GM20000 (cell line): ENCODE results near the gene COL23A1.

Experiments used
- DNase-seq: peaks from one replicate; pipeline ENCODE4 v3.0.0; 2012; ENCODE audit warnings: low spot score
- CTCF ChIP-seq: IDR thresholded peaks from 2 replicates; pipeline ENCODE4 v1.5.1; 2012; ENCODE audit warnings: mild to moderate bottlenecking, control low read depth; ENCODE audit errors: extremely low read depth, missing control alignments

The COL23A1 gene

GRCh38 chr5:178326374-178326715 lies 263.8 kb downstream of the COL23A1 start:
- DNase-seq: no peak
- TF ChIP-seq CTCF: no peak

- no peak for TF ChIP-seq CTCF
These were observed 264.4 kb downstream of the COL23A1 start for GRCh38 chr5:178325679-178326373.

GRCh38 chr5:178325311-178325678 lies 264.9 kb downstream of the COL23A1 start:
- no peak for TF ChIP-seq CTCF
- DNase-seq: no peak

More at GRCh38 chr5:178325679-178326373, 264.4 kb downstream of the COL23A1 start:
- no peak for DNase-seq

GRCh38 chr5:178324481-178325310 lies 265.5 kb downstream of the COL23A1 start:
- no peak for TF ChIP-seq CTCF
- peak; percentile 59 for DNase-seq

- DNase-seq: peak; percentile 42
- TF ChIP-seq CTCF: no peak
These were observed 266.2 kb downstream of the COL23A1 start for GRCh38 chr5:178323961-178324360.

- TF ChIP-seq CTCF: no peak
- DNase-seq: no peak
These were observed 266.7 kb downstream of the COL23A1 start for GRCh38 chr5:178323541-178323865.

- no peak for TF ChIP-seq CTCF
- peak; percentile 33 for DNase-seq
These were observed 267.3 kb downstream of the COL23A1 start for GRCh38 chr5:178322736-178323540.
